RWPE1 (cell line): ENCODE data around the gene SH3TC2.
A peak's percentile ranks its signal among the peaks of the same experiment; 100 is the strongest.

Experiments
- CTCF ChIA-PET: fragments of 350-600 bp; sonication (Branson Sonifier 250); formaldehyde crosslinking; extraction: SDS; loops from one replicate; lab custom pipeline; 2021; lab: Yijun Ruan, JAX
- POLR2A ChIA-PET: fragments of 400-600 bp; formaldehyde crosslinking; extraction: SDS; loops from one replicate; lab custom pipeline; 2020; ENCODE audit warnings: antibody characterized with exemption; ENCODE audit not compliant: low non-redundant PET; lab: Yijun Ruan, JAX
- DNase-seq: peaks from one replicate; pipeline ENCODE4 v3.0.0; 2012; ENCODE audit warnings: low spot score
- H3K27ac ChIP-seq: fragments of 450-650 bp; 2 replicates; pipeline ENCODE4 v1.5.1; 2017
- CTCF ChIP-seq: fragments of 450-650 bp; conservative IDR thresholded peaks from 2 replicates; pipeline ENCODE4 v1.5.1; 2017; ENCODE audit warnings: low read depth, mild to moderate bottlenecking

The SH3TC2 gene

GRCh38 chr5:149063017-149063687 lies at the start of gene SH3TC2:
SH3TC2 (minus strand) TSS chr5:149063062; CDS start chr5:149063022, 40 bp downstream.
- CTCF ChIA-PET: interaction anchor here (1.1 to 1.6 kb wide), 4 partner anchors 10 to 332 kb away, joined by 3 to 5 read pairs (median 4); no protein-coding TSS in a partner anchor
- no peak for TF ChIP-seq CTCF
- DNase-seq: peak; percentile 95
- peak within 1 kb of the TSS; percentile 97 for H3K27ac ChIP-seq
- POLR2A ChIA-PET: interaction anchor here (0.6 to 0.7 kb wide), 2 partner anchors 149 to 1435 kb away, joined by 3 to 5 read pairs; no protein-coding TSS in a partner anchor

GRCh38 chr5:149110406-149110805 lies 47.5 kb upstream of the SH3TC2 start:
- H3K27ac ChIP-seq: no peak overlapping the region
- ChIA-PET POLR2A (no interaction called here), CTCF (interaction anchor here (0.7 to 0.9 kb wide), 2 partner anchors 75 to 666 kb away, joined by 3 to 6 read pairs; no protein-coding TSS in a partner anchor)
- no peak for TF ChIP-seq CTCF
- DNase-seq: no peak

GRCh38 chr5:149108651-149109280 lies 45.9 kb upstream of the SH3TC2 start:
- TF ChIP-seq CTCF: no peak
- DNase-seq: no peak
- ChIA-PET CTCF (interaction anchor here (0.6 to 0.9 kb wide), 5 partner anchors 47 to 1655 kb away, joined by 3 to 4 read pairs (median 4); no protein-coding TSS in a partner anchor), POLR2A (no interaction called here)
- H3K27ac ChIP-seq: no peak overlapping the region

GRCh38 chr5:149100331-149100730 lies 37.5 kb upstream of the SH3TC2 start:
- no peak overlapping the region for H3K27ac ChIP-seq
- DNase-seq: no peak
- TF ChIP-seq CTCF: no peak
- ChIA-PET POLR2A (no interaction called here), CTCF (interaction anchor here (0.6 to 1.1 kb wide), 2 partner anchors 24 to 54 kb away, joined by 3 to 5 read pairs; no protein-coding TSS in a partner anchor)

GRCh38 chr5:149099920-149100319 lies 37.1 kb upstream of the SH3TC2 start:
- no peak for DNase-seq
- no peak for TF ChIP-seq CTCF
- H3K27ac ChIP-seq: no peak overlapping the region
- POLR2A ChIA-PET: no interaction called here
- CTCF ChIA-PET: interaction anchor here (0.6 to 1.1 kb wide), 2 partner anchors 10 to 25 kb away, joined by 3 to 5 read pairs; no protein-coding TSS in a partner anchor

- H3K27ac ChIP-seq: no peak overlapping the region
- CTCF ChIA-PET: interaction anchor here (0.6 to 1.1 kb wide), 3 partner anchors 20 to 257 kb away, joined by 3 to 9 read pairs (median 3); no protein-coding TSS in a partner anchor
- no peak for TF ChIP-seq CTCF
- POLR2A ChIA-PET: no interaction called here
- no peak for DNase-seq
These were observed 32.1 kb upstream of the SH3TC2 start for GRCh38 chr5:149094996-149095395.
